ENCODE measurements around the gene CHIC1.
"Not testable (repeated sequence)": the region's sequence is repeated elsewhere in the genome, so short reads cannot be mapped to it uniquely, and the experiment has no call there.

GRCh38 chrX:73597758-73598157 is 34.8 kb downstream of the CHIC1 start:
- TF ChIP-seq, protein P1, sequence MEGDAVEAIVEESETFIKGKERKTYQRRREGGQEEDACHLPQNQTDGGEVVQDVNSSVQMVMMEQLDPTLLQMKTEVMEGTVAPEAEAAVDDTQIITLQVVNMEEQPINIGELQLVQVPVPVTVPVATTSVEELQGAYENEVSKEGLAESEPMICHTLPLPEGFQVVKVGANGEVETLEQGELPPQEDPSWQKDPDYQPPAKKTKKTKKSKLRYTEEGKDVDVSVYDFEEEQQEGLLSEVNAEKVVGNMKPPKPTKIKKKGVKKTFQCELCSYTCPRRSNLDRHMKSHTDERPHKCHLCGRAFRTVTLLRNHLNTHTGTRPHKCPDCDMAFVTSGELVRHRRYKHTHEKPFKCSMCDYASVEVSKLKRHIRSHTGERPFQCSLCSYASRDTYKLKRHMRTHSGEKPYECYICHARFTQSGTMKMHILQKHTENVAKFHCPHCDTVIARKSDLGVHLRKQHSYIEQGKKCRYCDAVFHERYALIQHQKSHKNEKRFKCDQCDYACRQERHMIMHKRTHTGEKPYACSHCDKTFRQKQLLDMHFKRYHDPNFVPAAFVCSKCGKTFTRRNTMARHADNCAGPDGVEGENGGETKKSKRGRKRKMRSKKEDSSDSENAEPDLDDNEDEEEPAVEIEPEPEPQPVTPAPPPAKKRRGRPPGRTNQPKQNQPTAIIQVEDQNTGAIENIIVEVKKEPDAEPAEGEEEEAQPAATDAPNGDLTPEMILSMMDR (IDR thresholded peaks at IDR 0.05), result not testable (repeated sequence)
- not testable (repeated sequence) for TF ChIP-seq POLR2A, POLR2AphosphoS5, EP300 (IDR thresholded peaks at IDR 0.05)
